Measurements from ENCODE around the gene LUC7L. TPM values are rescaled to one million over a fixed set of nuclear protein-coding genes. Genes with fewer than 3 reads are reported as not detected.

The LUC7L gene
- total and polyA plus RNA-seq, 2 of the 8 experiments (the other 6 are each of a cell fraction or from before 2014, with no cell fraction given): 49.7 to 129 TPM

DNA sequence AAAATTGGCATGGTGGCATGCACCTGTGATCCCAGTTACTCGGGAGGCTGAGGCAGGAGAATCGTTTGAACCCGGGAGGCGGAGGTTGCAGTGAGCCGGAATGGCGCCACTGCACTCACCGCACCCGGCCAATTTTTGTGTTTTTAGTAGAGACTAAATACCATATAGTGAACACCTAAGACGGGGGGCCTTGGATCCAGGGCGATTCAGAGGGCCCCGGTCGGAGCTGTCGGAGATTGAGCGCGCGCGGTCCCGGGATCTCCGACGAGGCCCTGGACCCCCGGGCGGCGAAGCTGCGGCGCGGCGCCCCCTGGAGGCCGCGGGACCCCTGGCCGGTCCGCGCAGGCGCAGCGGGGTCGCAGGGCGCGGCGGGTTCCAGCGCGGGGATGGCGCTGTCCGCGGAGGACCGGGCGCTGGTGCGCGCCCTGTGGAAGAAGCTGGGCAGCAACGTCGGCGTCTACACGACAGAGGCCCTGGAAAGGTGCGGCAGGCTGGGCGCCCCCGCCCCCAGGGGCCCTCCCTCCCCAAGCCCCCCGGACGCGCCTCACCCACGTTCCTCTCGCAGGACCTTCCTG is 49.1 kb downstream of the LUC7L start, which contains the start of gene HBQ1 (continued):
- TF ChIP-seq ASH2L (IDR thresholded peaks at IDR 0.05; ENCODE audit: low read length) (no peak), HDAC6 (IDR thresholded peaks at IDR 0.05; ENCODE audit: low read depth, low read length) (no peak), TEAD4 (IDR thresholded peaks at IDR 0.05; ENCODE audit: low read depth, low read length) (no peak), KDM5A (IDR thresholded peaks at IDR 0.05; ENCODE audit: low read length) (no peak), TAF7 (optimal IDR thresholded peaks at IDR 0.05; ENCODE audit: borderline replicate concordance, low read depth, low read length) (no peak), MAFK (IDR thresholded peaks at IDR 0.05; ENCODE audit: low read depth, low read length) (no peak), HDAC2 (IDR thresholded peaks at IDR 0.05; ENCODE audit: borderline replicate concordance in 1 of 2, low read depth in 2 of 2, low read length in 2 of 2) (peak in 1 of 2 experiments; percentile 54; a peak in 1 of 4 replicates), CBX5 (IDR thresholded peaks at IDR 0.05; ENCODE audit: low read depth, low read length) (no peak), JUN (IDR thresholded peaks at IDR 0.05; ENCODE audit: low read depth, low read length) (no peak), NANOG (IDR thresholded peaks at IDR 0.05; ENCODE audit: insufficient read depth, low read depth, low read length, poor library complexity, severe bottlenecking) (no peak), CHD2 (IDR thresholded peaks at IDR 0.05; ENCODE audit: low read length) (no peak), EP300 (IDR thresholded peaks at IDR 0.05; ENCODE audit: borderline replicate concordance in 1 of 2, low read depth in 2 of 2, low read length in 2 of 2) (no peak), TBP (IDR thresholded peaks at IDR 0.05; ENCODE audit: low read depth, low read length) (no peak), SIRT6 (IDR thresholded peaks at IDR 0.05; ENCODE audit: low read length) (no peak), SAP30 (IDR thresholded peaks at IDR 0.05; ENCODE audit: insufficient read depth, insufficient replicate concordance, low read length) (no peak), GABPA (IDR thresholded peaks at IDR 0.05; ENCODE audit: borderline replicate concordance, insufficient read depth, low read length) (peak; percentile 64; the same call in 1 of the 2 replicates), CEBPB (IDR thresholded peaks at IDR 0.05; ENCODE audit: low read depth, low read length) (no peak), RBBP5 (IDR thresholded peaks at IDR 0.05; ENCODE audit: borderline replicate concordance, low read depth, low read length) (no peak), CBX8 (IDR thresholded peaks at IDR 0.05; ENCODE audit: borderline replicate concordance, low read depth, low read length) (no peak), CTBP2 (IDR thresholded peaks at IDR 0.05; ENCODE audit: borderline replicate concordance, insufficient read depth, insufficient read length, low read length) (no peak), RFX5 (IDR thresholded peaks at IDR 0.05; ENCODE audit: borderline replicate concordance, low read depth, low read length) (no peak)
